NCI-H345 treated with DMSO at 0.1 percent for 48 hours (cell line): ENCODE measurements around the gene MYO7B.

Source experiments
- DNase-seq: peaks from one replicate; lab custom pipeline; 2025; ENCODE audit not compliant: unreplicated experiment; lab: John Stamatoyannopoulos, UW

The MYO7B gene

GRCh38 chr2:127659408-127660290 is 124.2 kb downstream of the MYO7B start:
- no peak for DNase-seq

GRCh38 chr2:127660291-127660578 is 124.8 kb downstream of the MYO7B start:
- no peak for DNase-seq

- no peak for DNase-seq
Observed at GRCh38 chr2:127661072-127661649, 125.7 kb downstream of the MYO7B start.

- no peak for DNase-seq
Observed at GRCh38 chr2:127661949-127662510, 126.5 kb downstream of the MYO7B start.

- DNase-seq: no peak
Observed at GRCh38 chr2:127662937-127663565, 127.6 kb downstream of the MYO7B start.

GRCh38 chr2:127663566-127664064 is 128.1 kb downstream of the MYO7B start:
- DNase-seq: no peak

GRCh38 chr2:127664065-127664894 is 128.8 kb downstream of the MYO7B start:
- no peak for DNase-seq

- DNase-seq: no peak
Observed at GRCh38 chr2:127664895-127665225, 129.4 kb downstream of the MYO7B start.

- no peak for DNase-seq
Observed at GRCh38 chr2:127665267-127665893, 129.9 kb downstream of the MYO7B start.

GRCh38 chr2:127669056-127669455 is 133.6 kb downstream of the MYO7B start:
- no peak for DNase-seq

GRCh38 chr2:127670055-127670956 is 134.8 kb downstream of the MYO7B start:
- DNase-seq: no peak

GRCh38 chr2:127670957-127671290 is 135.4 kb downstream of the MYO7B start:
- no peak for DNase-seq

GRCh38 chr2:127671557-127672302 is 136.2 kb downstream of the MYO7B start:
- DNase-seq: no peak

GRCh38 chr2:127672341-127673224 is 137.1 kb downstream of the MYO7B start:
- DNase-seq: no peak

GRCh38 chr2:127673291-127674069 is 138.0 kb downstream of the MYO7B start:
- no peak for DNase-seq

- DNase-seq: no peak
Observed at GRCh38 chr2:127674241-127675209, 139.0 kb downstream of the MYO7B start.
